Subcutaneous preadipocyte (primary cell): ENCODE data around the gene MUC22. TPM values are rescaled to one million over a fixed set of nuclear protein-coding genes. Genes with fewer than 3 reads are reported as not detected.

Experiments
- small RNA-seq: library from RNA; depleted of rRNA; stranded (forward); fragments of <200 nt; gene quantifications from one replicate; pipeline ENCODE3, GENCODE V24; 2012
- total RNA-seq: library from RNA; depleted of rRNA; stranded (reverse); fragments of >200 nt; gene quantifications from 2 replicates; pipeline ENCODE4 v1.2.3, GENCODE V29; 2012

MUC22 gene
- total RNA-seq, result not detected in 2 replicates

GRCh38 chr6:31010393-31011060, at the start of gene MUC22:
TSS of gene MUC22 (plus strand) at chr6:31010474. CDS start at chr6:31010707, 233 bp downstream.

GRCh38 chr6:30983439-30983838, 26.8 kb upstream of the MUC22 start, which contains the start of gene MUC21:
TSS of gene MUC21 (plus strand) at chr6:30983718. CDS start at chr6:30983959, 241 bp downstream.

Small RNA genes within 50 kb of the gene (small RNA-seq; reads per million reads assigned to genes)
- not detected for gene RNU6-1133P

Other genes starting within 250 kb of the MUC22 start
- 2.6 and 3.9 TPM in 2 replicates for gene DDR1, start 126.0 kb upstream of the MUC22 start, total RNA-seq
- gene GTF2H4, start 102.3 kb upstream of the MUC22 start, total RNA-seq, result 8.1 and 11.3 TPM in 2 replicates
- 10.7 and 18.4 TPM in 2 replicates for gene VARS2, start 96.2 kb upstream of the MUC22 start, total RNA-seq
- not detected in 2 replicates for gene SFTA2, start 78.3 kb upstream of the MUC22 start, total RNA-seq
- not detected in 2 replicates for gene MUCL3, start 69.5 kb upstream of the MUC22 start, total RNA-seq
- gene MUC21, start 26.8 kb upstream of the MUC22 start, total RNA-seq, result not detected in 2 replicates
- not detected in 2 replicates for gene C6orf15, start 102.1 kb downstream of the MUC22 start, total RNA-seq
- 0.37 and 0.39 TPM in 2 replicates for gene PSORS1C1, start 104.3 kb downstream of the MUC22 start, total RNA-seq
- gene CDSN, start 110.0 kb downstream of the MUC22 start, total RNA-seq, result not detected in 2 replicates
- gene PSORS1C2, start 128.6 kb downstream of the MUC22 start, total RNA-seq, result not detected in 2 replicates
- 11.4 and 18.0 TPM in 2 replicates for gene CCHCR1, start 147.3 kb downstream of the MUC22 start, total RNA-seq
- 13.6 and 25.2 TPM in 2 replicates for gene TCF19, start 148.1 kb downstream of the MUC22 start, total RNA-seq
- gene POU5F1, start 160.2 kb downstream of the MUC22 start, total RNA-seq, result 0.59 TPM in 1 of 2 replicates, not detected in the other